Chondrocyte (in vitro differentiated cells): ENCODE data around the gene CCL5. TPM values are rescaled to one million over a fixed set of nuclear protein-coding genes. Genes with fewer than 3 reads are reported as not detected.

ENCODE experiments used
- DNase-seq: peaks from one replicate; pipeline ENCODE4 v3.0.0; 2021; ENCODE audit warnings: mixed read lengths, low spot score
- H3K27ac Mint-ChIP-seq: one replicate; pipeline ENCODE4 v1.8.0; 2021; ENCODE audit warnings: mild to moderate bottlenecking, moderate library complexity, mixed read lengths; ENCODE audit not compliant: unreplicated experiment
- H3K27me3 Mint-ChIP-seq: 2 replicates; pipeline ENCODE4 v1.8.0; 2021; ENCODE audit warnings: low read depth, mixed read lengths
- H3K36me3 Mint-ChIP-seq: 2 replicates; pipeline ENCODE4 v1.8.0; 2021; ENCODE audit warnings: low read depth, mixed read lengths
- H3K4me1 Mint-ChIP-seq: 2 replicates; pipeline ENCODE4 v1.8.0; 2021; ENCODE audit warnings: low read depth, mild to moderate bottlenecking, mixed read lengths
- H3K4me3 Mint-ChIP-seq: one replicate; pipeline ENCODE4 v1.8.0; 2021; ENCODE audit warnings: mild to moderate bottlenecking, moderate library complexity, mixed read lengths; ENCODE audit not compliant: unreplicated experiment
- H3K9me3 Mint-ChIP-seq: 2 replicates; pipeline ENCODE4 v1.8.0; 2021; ENCODE audit warnings: low read depth, mixed read lengths
- total RNA-seq: library from RNA; stranded (reverse); gene quantifications from 3 replicates; pipeline ENCODE4 v1.2.1, GENCODE V29; 2021
- TF ChIP-seq, protein P1 (sequence below): fragments of 200-600 bp; sonication (generic); IDR thresholded peaks from 2 replicates; pipeline ENCODE4 v1.5.0; 2021; ENCODE audit warnings: antibody characterized with exemption, mild to moderate bottlenecking, moderate library complexity

CCL5 gene
- total RNA-seq, 1 donor from 2014 or later = not detected

DNA sequence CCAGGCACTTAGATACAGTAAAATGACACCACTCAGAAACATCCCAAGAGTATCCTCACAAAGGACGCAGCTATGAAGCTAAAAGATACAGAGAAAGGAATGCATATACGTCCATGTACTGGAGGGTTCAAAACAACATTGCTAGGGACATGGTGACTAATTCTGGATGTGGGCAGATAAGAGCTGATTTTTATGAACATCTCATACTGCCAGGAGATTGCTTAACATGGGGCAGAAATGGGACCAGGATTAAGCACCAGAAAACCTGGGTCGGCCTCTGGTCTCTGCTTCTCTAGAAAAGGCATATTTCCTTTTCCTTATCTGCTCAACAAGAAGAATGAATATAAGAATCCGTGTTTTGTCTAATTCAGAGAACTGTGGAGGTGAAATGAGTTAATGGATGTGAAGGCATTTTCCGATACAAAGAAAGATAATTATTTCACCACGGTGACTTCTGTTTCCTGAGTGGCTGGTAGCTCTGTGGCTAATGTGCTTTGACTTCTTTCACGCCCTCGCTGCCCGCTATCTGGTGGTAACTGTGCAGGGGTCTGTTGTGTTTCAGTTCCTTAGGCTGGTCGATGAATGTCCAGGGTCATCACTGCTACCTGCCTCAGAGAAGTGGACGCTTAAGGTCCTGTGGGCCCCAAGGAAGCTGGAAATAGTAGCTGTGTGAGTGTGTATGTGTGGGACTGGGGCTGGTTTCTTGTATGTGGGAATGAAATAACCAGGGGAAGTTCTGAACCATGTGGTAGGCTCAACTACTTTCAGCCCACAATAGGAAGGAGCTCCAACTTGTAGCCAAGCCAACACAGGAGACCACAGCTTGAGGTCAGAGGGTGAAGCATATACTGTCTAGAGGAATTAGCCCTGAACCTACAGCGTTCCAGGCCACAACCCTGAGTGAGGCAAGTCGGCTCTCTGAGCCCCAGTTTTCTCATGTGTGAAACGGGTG lies 15.8 kb upstream of the CCL5 start:
- Mint-ChIP-seq H3K27ac (no peak overlapping the region), H3K4me1 (peaks cover 48% of the 10 kb centered on the region), H3K36me3 (no peaks in the 10 kb centered on the region), H3K4me3 (no peak overlapping the region), H3K9me3 (no peaks in the 10 kb centered on the region), H3K27me3 (no peaks in the 10 kb centered on the region)
- no peak for DNase-seq
- TF ChIP-seq, protein P1, sequence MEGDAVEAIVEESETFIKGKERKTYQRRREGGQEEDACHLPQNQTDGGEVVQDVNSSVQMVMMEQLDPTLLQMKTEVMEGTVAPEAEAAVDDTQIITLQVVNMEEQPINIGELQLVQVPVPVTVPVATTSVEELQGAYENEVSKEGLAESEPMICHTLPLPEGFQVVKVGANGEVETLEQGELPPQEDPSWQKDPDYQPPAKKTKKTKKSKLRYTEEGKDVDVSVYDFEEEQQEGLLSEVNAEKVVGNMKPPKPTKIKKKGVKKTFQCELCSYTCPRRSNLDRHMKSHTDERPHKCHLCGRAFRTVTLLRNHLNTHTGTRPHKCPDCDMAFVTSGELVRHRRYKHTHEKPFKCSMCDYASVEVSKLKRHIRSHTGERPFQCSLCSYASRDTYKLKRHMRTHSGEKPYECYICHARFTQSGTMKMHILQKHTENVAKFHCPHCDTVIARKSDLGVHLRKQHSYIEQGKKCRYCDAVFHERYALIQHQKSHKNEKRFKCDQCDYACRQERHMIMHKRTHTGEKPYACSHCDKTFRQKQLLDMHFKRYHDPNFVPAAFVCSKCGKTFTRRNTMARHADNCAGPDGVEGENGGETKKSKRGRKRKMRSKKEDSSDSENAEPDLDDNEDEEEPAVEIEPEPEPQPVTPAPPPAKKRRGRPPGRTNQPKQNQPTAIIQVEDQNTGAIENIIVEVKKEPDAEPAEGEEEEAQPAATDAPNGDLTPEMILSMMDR = no peak

DNA sequence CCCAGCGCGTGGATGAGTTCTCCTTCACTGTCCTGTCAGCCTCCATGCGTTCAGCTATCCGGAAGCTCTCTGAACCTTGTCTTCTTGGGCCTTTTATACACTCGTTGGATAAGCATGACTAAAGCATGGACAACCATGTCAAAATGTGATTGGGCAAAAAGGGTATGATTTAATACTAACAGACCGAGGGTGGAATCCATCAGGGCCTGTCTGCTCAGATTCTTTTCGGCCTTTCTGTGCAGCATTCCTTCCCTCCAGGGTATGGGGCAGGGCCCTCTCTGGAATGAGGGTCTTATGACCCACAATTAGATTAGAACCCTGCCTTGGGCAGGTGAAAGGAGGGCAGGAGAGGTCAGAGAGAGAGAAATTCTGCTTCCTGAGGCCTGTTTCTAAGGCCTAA lies 14.0 kb upstream of the CCL5 start:
- Mint-ChIP-seq H3K9me3 (no peaks in the 10 kb centered on the region), H3K27ac (no peak overlapping the region), H3K27me3 (no peaks in the 10 kb centered on the region), H3K4me1 (peaks cover 47% of the 10 kb centered on the region), H3K4me3 (no peak overlapping the region), H3K36me3 (no peaks in the 10 kb centered on the region)
- TF ChIP-seq, protein P1 = no peak
- DNase-seq = no peak

DNA sequence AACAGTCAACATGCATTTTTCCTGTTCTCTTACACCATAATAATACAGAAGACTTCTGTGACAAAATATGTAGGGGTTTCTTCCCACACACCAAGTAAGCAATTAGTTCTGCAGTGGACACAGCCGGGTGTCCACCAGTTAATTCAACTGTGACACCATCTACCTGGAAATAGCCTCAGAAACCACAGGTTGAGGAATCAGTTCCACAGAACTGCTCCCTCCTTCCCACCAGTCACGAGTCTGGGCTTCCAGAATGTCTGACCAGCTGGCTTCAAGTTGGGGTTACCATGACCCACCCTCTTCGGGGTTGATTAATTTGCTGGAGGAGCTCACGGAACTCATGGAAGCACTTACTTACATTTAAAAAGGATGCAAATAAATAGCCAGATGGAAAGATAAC lies 13.6 kb upstream of the CCL5 start:
- Mint-ChIP-seq H3K9me3 (no peaks in the 10 kb centered on the region), H3K27me3 (no peaks in the 10 kb centered on the region), H3K36me3 (no peaks in the 10 kb centered on the region), H3K27ac (no peak overlapping the region), H3K4me3 (no peak overlapping the region), H3K4me1 (peaks cover 44% of the 10 kb centered on the region)
- no peak for DNase-seq
- TF ChIP-seq, protein P1 = no peak

DNA sequence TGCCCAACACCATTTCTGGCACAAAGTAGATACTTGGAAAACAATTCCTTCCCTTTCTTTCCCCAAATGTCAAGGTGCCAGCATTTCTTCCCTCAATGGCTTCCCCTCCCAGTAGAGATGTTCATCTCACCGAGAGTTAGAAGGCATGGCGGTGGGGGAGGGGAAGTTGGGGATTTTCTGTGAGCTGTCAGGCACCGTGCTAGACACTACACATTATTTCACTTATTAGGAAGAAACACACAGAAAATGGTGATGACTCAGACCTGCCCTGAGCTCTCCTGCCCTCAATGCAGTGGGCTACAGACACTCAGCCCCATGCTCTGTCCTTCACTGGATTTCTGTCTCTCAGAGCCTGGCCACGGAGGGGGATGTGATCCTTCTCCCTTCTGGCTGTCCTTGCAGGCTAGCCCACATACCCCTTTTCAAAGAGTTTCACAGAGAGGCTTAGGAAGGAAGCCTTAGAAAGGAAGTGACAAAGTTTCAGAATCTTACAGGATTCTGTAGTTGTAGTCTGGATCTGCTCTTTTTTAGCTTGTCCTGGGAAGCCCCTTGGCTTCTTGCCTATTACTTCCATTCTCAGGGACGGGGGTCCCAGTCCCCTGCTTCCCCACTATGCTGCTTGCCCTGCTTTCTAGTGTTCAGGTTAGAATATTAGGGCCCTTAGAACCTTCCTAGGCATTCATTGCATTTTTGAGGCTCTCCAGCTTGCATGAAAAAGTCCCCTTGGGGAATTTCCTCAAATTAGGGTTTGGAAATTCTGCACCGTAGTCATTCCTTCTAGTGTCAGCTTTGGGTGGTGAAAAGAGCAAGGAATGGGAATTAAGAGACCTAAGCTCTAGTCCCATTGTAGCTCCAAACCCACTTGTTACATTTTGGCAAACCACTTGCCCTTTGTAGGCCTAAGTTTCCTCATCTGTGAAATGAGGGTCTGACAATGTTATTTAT lies 12.2 kb upstream of the CCL5 start:
- Mint-ChIP-seq H3K9me3 (no peaks in the 10 kb centered on the region), H3K4me1 (peaks cover 35% of the 10 kb centered on the region), H3K27me3 (no peaks in the 10 kb centered on the region), H3K4me3 (no peak overlapping the region), H3K27ac (peak overlapping the region; percentile 66), H3K36me3 (no peaks in the 10 kb centered on the region)
- TF ChIP-seq, protein P1 = no peak
- DNase-seq = no peak

DNA sequence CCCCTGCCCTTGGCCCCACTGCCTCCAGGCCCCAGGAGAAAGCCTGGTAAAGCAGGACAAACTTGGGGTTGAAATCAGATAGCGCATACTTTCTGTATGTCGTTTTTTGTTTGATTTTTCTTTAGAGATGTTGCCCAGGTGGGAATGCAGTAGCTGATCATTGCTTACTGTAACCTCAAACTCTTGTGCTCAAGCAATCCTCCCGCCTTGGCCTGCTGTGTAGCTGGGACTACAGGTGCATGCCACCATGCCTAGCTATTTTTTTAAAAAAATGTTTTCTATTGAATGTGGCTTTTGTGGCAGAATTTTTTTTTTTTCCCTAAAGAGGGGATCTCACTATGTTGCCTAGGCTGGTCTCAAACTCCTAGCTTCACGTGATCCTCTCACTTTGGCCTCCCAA lies 11.1 kb upstream of the CCL5 start:
- TF ChIP-seq, protein P1 = no peak
- no peak overlapping the region for H3K4me3 Mint-ChIP-seq
- H3K9me3 Mint-ChIP-seq = no peaks in the 10 kb centered on the region
- H3K27ac Mint-ChIP-seq = no peak overlapping the region
- no peak for DNase-seq
- H3K27me3 Mint-ChIP-seq = no peaks in the 10 kb centered on the region
- H3K36me3 Mint-ChIP-seq = no peaks in the 10 kb centered on the region
- peaks cover 35% of the 10 kb centered on the region for H3K4me1 Mint-ChIP-seq
